Stimulated activated CD8-positive, alpha-beta memory T cell treated with anti-CD3 and anti-CD28 coated beads, Interleukin-4, amount 100 ng/mL, for 1 hour (primary cell): ENCODE data around the gene C1orf74.

ENCODE experiments used
- DNase-seq, 2 donors: peaks; one replicate each; pipeline ENCODE4 v3.0.0-alpha.2; 2020; ENCODE audit warnings: low read depth in 2 of 2, low spot score in 1 of 2

C1orf74 gene

GRCh38 chr1:209747580-209748262 is 36.6 kb downstream of the C1orf74 start:
- peak; percentile 46 to 65 for DNase-seq

GRCh38 chr1:209746451-209747165 is 37.8 kb downstream of the C1orf74 start:
- DNase-seq, result no peak

DNA sequence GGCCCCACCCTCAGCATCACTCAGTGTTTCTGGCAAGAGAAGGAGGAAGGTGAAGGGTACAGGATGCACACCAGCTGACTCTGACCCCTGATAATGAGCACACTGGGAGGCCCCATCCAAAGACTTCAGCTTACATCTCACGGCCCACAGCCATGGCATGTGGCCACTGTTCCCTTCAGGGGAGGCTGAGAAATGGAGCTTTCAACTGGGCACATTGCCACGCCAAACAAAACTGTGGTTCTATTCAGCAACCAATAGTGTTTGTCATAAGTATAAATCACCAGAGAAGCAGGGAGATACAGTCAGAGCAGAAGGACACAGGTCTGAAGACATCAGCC is 41.2 kb downstream of the C1orf74 start:
- no peak for DNase-seq

- no peak for DNase-seq
Observed at GRCh38 chr1:209742409-209743144, 41.8 kb downstream of the C1orf74 start.

GRCh38 chr1:209741889-209742288 is 42.5 kb downstream of the C1orf74 start:
- DNase-seq, result no peak

GRCh38 chr1:209741193-209741592 is 43.2 kb downstream of the C1orf74 start:
- no peak for DNase-seq

DNA sequence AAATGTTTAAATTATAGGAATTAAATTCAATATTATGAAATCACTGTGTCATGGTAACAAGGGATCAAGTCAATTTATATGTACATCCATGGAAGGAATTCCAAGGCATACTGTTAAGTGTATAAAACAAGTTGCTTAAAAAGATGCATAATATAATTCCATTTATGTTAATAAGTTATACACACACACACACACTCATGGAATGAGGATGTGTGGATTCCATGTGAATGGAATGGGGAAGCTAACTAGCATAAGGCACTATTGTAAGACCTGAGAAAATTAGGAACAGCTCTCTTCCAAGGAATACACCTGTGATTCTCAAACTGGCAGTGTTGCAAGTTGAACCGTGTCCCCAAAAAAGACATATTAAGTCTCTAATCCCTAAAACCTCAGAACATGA is 46.1 kb downstream of the C1orf74 start:
- DNase-seq, result no peak

DNA sequence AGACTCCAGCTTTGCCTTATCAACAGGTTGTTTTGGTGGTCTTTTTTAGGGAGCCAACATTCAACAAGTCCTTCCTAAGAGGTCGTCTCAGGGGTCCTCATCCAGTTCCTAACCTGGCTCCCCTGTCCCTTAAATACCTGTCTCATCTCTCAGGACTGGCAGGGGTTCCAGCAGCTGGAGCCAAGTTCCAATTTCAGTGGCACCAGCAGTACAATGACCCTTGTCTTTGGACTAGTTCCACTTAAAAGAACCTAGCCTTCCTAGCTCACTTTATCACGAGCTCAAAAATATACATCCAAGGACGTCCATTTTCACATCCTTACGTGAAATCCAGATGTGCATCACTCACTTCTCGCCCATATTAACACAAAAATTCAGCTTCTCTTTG is 47.2 kb downstream of the C1orf74 start:
- DNase-seq, result no peak

DNA sequence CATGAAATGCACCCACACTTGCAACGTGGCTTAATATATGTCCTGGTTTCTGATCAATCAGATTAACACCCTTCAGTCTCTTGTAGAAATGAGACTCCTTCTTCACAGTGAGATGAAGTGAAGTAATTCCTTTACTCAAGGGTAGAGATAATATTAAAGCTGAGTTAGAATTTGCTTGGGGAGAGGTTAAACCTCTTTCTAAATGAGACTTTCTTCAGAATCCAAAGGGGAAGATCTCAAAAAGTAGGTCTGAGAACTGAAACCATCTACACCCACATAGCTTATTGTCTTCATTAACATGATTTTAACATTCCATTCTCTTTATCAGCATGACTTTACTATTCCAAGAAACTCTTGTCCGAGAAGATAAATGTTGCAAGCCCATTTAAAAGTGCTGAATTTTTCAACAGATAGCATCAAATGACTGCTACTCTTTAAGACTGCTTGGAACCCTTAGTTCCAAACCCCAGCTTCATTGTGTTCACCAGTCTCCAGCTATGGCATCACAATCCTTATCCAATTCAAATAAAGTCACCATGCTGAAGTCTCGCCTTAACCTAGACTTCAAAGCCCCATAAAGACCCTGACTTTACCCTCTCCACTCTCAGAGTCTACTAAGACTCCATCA is 47.8 kb downstream of the C1orf74 start:
- DNase-seq, result no peak

DNA sequence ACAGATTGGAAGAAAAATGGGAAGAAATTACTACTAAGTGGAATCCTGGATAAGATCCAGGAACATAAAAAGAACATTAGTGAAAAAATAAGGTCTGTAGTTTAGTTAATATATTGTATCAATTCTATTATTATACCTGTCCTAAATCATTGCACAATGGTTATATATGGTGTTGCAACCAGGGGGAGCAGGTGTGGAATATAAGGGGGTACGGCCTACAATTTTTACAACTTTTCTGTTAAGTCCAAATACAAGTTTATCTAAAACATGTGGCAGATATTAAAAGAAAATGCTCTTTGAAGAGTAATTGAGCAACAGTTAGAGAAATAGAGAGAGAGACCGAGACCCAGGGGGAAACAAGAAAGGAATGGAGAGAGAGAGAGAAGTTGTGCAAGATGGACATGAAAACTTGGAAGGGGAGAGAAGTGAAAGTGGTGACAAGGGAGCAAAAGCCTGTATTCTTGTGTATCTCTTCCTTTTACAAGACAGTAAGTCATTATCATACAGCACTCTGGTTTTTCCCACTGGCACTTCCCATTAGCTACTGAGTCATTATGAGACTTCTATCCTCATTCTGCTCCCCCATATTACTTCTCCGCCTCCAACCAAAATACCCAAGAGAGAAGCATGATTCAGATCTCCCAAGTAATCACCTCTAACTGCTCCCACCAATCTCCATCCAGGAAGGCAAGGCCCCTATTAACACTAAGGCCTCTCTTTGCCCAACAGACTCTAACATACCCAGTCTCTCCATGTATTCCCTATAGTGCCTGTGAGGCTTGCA is 50.8 kb downstream of the C1orf74 start:
- no peak for DNase-seq

DNA sequence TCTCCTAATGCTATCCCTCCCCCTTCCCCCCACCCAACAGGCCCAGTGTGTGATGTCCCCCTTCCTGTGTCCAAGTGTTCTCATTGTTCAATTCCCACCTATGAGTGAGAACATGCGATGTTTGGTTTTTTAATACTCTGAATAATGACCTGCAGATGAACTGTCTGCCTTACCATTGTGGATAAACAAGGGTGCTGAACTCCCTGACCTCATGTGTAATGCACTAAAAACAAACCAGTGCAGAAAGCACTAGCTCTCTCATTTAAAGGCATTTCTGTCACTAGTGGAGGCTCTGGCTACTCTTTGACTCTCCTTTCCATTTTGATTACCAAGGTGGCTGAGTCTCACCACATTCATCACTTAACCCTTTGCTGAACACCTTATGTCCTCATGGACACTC is 51.6 kb downstream of the C1orf74 start:
- DNase-seq, result no peak

GRCh38 chr1:209729436-209729835 is 54.9 kb downstream of the C1orf74 start:
- DNase-seq, result no peak
